ENCODE data around the gene NKTR. TPM values are rescaled to one million over a fixed set of nuclear protein-coding genes. Genes with fewer than 3 reads are reported as not detected.
A peak's percentile ranks its signal among the peaks of the same experiment; 100 is the strongest.

The NKTR gene
- polyA plus RNA-seq, 1 of the 3 experiments (the other 2 are of a cell fraction): 19.2 TPM

GRCh38 chr3:42696356-42697288 is 96.1 kb downstream of the NKTR start:
- 38% methylated on average over 18 of the region's 19 CpGs for WGBS (ENCODE audit: low lambda C conversion rate)
- no peak for TF ChIP-seq RFX5 (IDR thresholded peaks at IDR 0.05; ENCODE audit: low read length)
- TF ChIP-seq ELF1 (IDR thresholded peaks at IDR 0.05): no peak
- TF ChIP-seq TEAD4 (IDR thresholded peaks at IDR 0.05; ENCODE audit: borderline replicate concordance, insufficient read depth): no peak
- no peak for TF ChIP-seq EZH2phosphoT487 (IDR thresholded peaks at IDR 0.05; ENCODE audit: borderline replicate concordance, low read depth)

GRCh38 chr3:42697289-42698051 is 97.0 kb downstream of the NKTR start:
- Histone ChIP-seq H3F3A (replicated peaks; ENCODE audit: insufficient read depth) (no peaks in the 10 kb centered on the region), H3K36me3 (replicated peaks in 1 of 2; ENCODE audit: control insufficient read depth in 1 of 2, insufficient read depth in 2 of 2, low read length in 1 of 2) (no peaks in the 10 kb centered on the region), H3K27ac (ENCODE audit: low read depth in 2 of 2, low read length in 1 of 2) (no peak overlapping the region), H3K4me1 (ENCODE audit: control insufficient read depth in 1 of 2, insufficient read depth in 2 of 2, low read depth in 1 of 2, low read length in 1 of 2) (no peaks in the 10 kb centered on the region; a peak in 1 of 4 replicates), H2AFZ (ENCODE audit: low read depth) (no peak overlapping the region), H3K9me3 (no peaks in the 10 kb centered on the region), H3K4me3 (ENCODE audit: low read depth in 2 of 2, low read length in 1 of 2) (no peak overlapping the region), H3K4me2 (no peak overlapping the region), H3K79me2 (ENCODE audit: insufficient read depth) (no peaks in the 10 kb centered on the region), H4K20me1 (ENCODE audit: insufficient read depth) (no peaks in the 10 kb centered on the region), H3K27me3 (ENCODE audit: insufficient read depth) (no peaks in the 10 kb centered on the region; the same call in 1 of the 2 replicates), H3K9ac (no peak overlapping the region), H3K9me2 (no peaks in the 10 kb centered on the region)
- no peak for DNase-seq
- WGBS (ENCODE audit: low lambda C conversion rate): 62% methylated on average over 16 of the region's 18 CpGs
- POLR2A ChIA-PET: no interaction called here
- TF ChIP-seq PBX3 (IDR thresholded peaks at IDR 0.05): no peak
- no peak for TF ChIP-seq REST (IDR thresholded peaks at IDR 0.05; ENCODE audit: low read depth, low read length)
- no peak for TF ChIP-seq YY1 (IDR thresholded peaks at IDR 0.05; ENCODE audit: low read depth)
- no peak for TF ChIP-seq TEAD4 (IDR thresholded peaks at IDR 0.05; ENCODE audit: borderline replicate concordance, insufficient read depth)
- no peak for TF ChIP-seq RAD21 (IDR thresholded peaks at IDR 0.05; ENCODE audit: low read length)
- no peak for TF ChIP-seq RFX5 (IDR thresholded peaks at IDR 0.05; ENCODE audit: low read length)
- TF ChIP-seq FOXM1 (IDR thresholded peaks at IDR 0.05; ENCODE audit: low read depth): no peak
- CTCF ChIA-PET: no interaction called here

More at GRCh38 chr3:42696356-42697288, 96.1 kb downstream of the NKTR start:
- POLR2A ChIA-PET: no interaction called here
- no peak overlapping the region for H3K4me3 ChIP-seq (ENCODE audit: low read depth in 2 of 2, low read length in 1 of 2)
- no peaks in the 10 kb centered on the region for H3K9me2 ChIP-seq
- H4K20me1 ChIP-seq (ENCODE audit: insufficient read depth): no peaks in the 10 kb centered on the region
- H3K9me3 ChIP-seq: no peaks in the 10 kb centered on the region
- no peaks in the 10 kb centered on the region for H3K36me3 ChIP-seq (replicated peaks in 1 of 2; ENCODE audit: control insufficient read depth in 1 of 2, insufficient read depth in 2 of 2, low read length in 1 of 2)
- H3K4me2 ChIP-seq: no peak overlapping the region
- H3K79me2 ChIP-seq (ENCODE audit: insufficient read depth): no peaks in the 10 kb centered on the region
- no peaks in the 10 kb centered on the region; a peak in 1 of 4 replicates for H3K4me1 ChIP-seq (ENCODE audit: control insufficient read depth in 1 of 2, insufficient read depth in 2 of 2, low read depth in 1 of 2, low read length in 1 of 2)
- H2AFZ ChIP-seq (ENCODE audit: low read depth): no peak overlapping the region
- CTCF ChIA-PET: no interaction called here
- no peaks in the 10 kb centered on the region; the same call in 1 of the 2 replicates for H3K27me3 ChIP-seq (ENCODE audit: insufficient read depth)
- DNase-seq: peak; percentile 9
- no peak overlapping the region for H3K9ac ChIP-seq
- H3F3A ChIP-seq (replicated peaks; ENCODE audit: insufficient read depth): no peaks in the 10 kb centered on the region
- no peak overlapping the region for H3K27ac ChIP-seq (ENCODE audit: low read depth in 2 of 2, low read length in 1 of 2)

Other genes with a start within 250 kb of the NKTR start
- not detected in 2 replicates for gene LYZL4, start 190.1 kb upstream of the NKTR start, polyA plus RNA-seq (2012; rRNA removed)
- not detected in 2 replicates for gene VIPR1, start 98.0 kb upstream of the NKTR start, polyA plus RNA-seq (2012; rRNA removed)
- gene SEC22C, start 18.7 kb upstream of the NKTR start, polyA plus RNA-seq (2012; rRNA removed): 28.5 and 31.9 TPM in 2 replicates
- gene SS18L2, start 9.8 kb upstream of the NKTR start, polyA plus RNA-seq (2012; rRNA removed): 24.1 and 31.8 TPM in 2 replicates
- gene ZBTB47, start 53.0 kb downstream of the NKTR start, polyA plus RNA-seq (2012; rRNA removed): 9.9 and 13.0 TPM in 2 replicates
- not detected in 2 replicates for gene KLHL40, start 84.9 kb downstream of the NKTR start, polyA plus RNA-seq (2012; rRNA removed)
- not detected in 2 replicates for gene HHATL, start 102.1 kb downstream of the NKTR start, polyA plus RNA-seq (2012; rRNA removed)
- 0.66 and 1.3 TPM in 2 replicates for gene CCDC13, start 172.6 kb downstream of the NKTR start, polyA plus RNA-seq (2012; rRNA removed)
- 72.1 and 112 TPM in 2 replicates for gene HIGD1A, start 203.8 kb downstream of the NKTR start, polyA plus RNA-seq (2012; rRNA removed)
- gene ACKR2, start 208.8 kb downstream of the NKTR start, polyA plus RNA-seq (2012; rRNA removed): 0.10 and 0.11 TPM in 2 replicates